ENCODE data around the gene TTC29.

GRCh38 chr4:146795711-146796110, 150.0 kb downstream of the TTC29 start:
- TF ChIP-seq, protein P1, sequence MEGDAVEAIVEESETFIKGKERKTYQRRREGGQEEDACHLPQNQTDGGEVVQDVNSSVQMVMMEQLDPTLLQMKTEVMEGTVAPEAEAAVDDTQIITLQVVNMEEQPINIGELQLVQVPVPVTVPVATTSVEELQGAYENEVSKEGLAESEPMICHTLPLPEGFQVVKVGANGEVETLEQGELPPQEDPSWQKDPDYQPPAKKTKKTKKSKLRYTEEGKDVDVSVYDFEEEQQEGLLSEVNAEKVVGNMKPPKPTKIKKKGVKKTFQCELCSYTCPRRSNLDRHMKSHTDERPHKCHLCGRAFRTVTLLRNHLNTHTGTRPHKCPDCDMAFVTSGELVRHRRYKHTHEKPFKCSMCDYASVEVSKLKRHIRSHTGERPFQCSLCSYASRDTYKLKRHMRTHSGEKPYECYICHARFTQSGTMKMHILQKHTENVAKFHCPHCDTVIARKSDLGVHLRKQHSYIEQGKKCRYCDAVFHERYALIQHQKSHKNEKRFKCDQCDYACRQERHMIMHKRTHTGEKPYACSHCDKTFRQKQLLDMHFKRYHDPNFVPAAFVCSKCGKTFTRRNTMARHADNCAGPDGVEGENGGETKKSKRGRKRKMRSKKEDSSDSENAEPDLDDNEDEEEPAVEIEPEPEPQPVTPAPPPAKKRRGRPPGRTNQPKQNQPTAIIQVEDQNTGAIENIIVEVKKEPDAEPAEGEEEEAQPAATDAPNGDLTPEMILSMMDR (IDR thresholded peaks at IDR 0.05), result no peak
- TF ChIP-seq POLR2A (IDR thresholded peaks at IDR 0.05), result no peak

Measured in esophagus squamous epithelium (tissue), 4 donors.